MG63 (cell line): ENCODE results near the gene KCNC3. TPM values are rescaled to one million over a fixed set of nuclear protein-coding genes. Genes with fewer than 3 reads are reported as not detected.
"Not testable (repeated sequence)": the region's sequence is repeated elsewhere in the genome, so short reads cannot be mapped to it uniquely, and the experiment has no call there.

ENCODE experiments used
- DNase-seq: peaks from one replicate; pipeline ENCODE4 v3.0.0-alpha.2; 2020
- H3K27me3 ChIP-seq: fragments of 250-450 bp; sonication (Bioruptor Pico); 2 replicates; pipeline ENCODE4 v1.5.1; 2020; ENCODE audit warnings: mild to moderate bottlenecking, moderate library complexity
- H3K36me3 ChIP-seq: fragments of 250-450 bp; sonication (Bioruptor Pico); 2 replicates; pipeline ENCODE4 v1.5.1; 2020; ENCODE audit warnings: mild to moderate bottlenecking, moderate library complexity
- H3K4me3 ChIP-seq: fragments of 250-450 bp; sonication (Bioruptor Pico); 2 replicates; pipeline ENCODE4 v1.5.1; 2020; ENCODE audit warnings: mild to moderate bottlenecking, moderate library complexity
- H3K9me3 ChIP-seq: fragments of 250-450 bp; sonication (Bioruptor Pico); 2 replicates; pipeline ENCODE4 v1.5.1; 2020; ENCODE audit warnings: mild to moderate bottlenecking, moderate library complexity
- total RNA-seq: library from RNA; depleted of rRNA; stranded (reverse); fragments of >200 nt; shearing (Covaris generic); gene quantifications from 2 replicates; pipeline ENCODE4 v1.2.3, GENCODE V29; 2014; ENCODE audit warnings: low replicate concordance

KCNC3 gene
- total RNA-seq, 1 experiment from 2014 or later: not detected

DNA sequence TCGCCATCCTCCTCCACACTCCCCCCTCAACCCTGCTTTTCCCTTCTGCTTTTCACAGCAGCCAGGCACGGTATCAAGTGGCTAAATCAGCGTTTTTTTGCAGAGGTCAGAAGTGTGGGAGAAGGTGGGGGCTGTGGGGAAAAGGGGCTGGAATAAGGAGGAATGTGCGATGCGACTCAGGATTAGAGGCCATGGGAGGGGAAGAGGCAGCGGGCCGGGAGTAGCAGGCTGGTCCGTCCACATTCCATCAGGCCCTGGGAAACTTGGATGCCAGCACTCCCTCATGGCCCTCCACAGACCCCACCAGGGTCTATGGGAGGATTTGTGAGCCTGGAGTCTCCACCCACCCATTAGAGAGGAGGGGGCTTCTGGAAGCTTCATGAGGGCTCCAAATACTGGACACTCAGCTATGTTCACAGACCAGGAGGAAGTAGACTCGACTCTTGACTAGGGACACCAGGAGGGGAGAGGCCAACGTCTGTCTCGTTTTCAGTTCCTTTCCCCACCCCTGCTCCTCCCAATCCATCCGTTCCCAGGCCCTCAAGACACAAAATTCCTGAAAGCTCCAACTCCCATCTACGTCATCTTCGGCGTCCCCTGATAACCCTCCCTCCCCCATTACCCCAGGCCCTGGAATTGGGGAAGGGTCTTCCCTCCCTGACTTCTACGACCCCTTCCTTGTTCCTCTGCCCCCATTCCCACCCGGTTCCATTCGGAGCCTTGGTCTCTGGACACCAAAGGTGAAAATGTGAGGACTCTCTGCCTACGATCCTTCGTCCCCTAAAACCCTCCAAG lies 3.3 kb upstream of the KCNC3 start:
- H3K36me3 ChIP-seq: no peaks in the 10 kb centered on the region
- no peak overlapping the region for H3K4me3 ChIP-seq
- no peak for DNase-seq
- peaks cover 33% of the 10 kb centered on the region for H3K27me3 ChIP-seq
- no peaks in the 10 kb centered on the region for H3K9me3 ChIP-seq

- no peak for DNase-seq
- Histone ChIP-seq H3K36me3 (no peaks in the 10 kb centered on the region), H3K27me3 (peaks cover 38% of the 10 kb centered on the region), H3K9me3 (no peaks in the 10 kb centered on the region), H3K4me3 (no peak overlapping the region)
Measured at GRCh38 chr19:50331994-50332243, 2.7 kb upstream of the KCNC3 start.

- DNase-seq: no peak
- Histone ChIP-seq H3K4me3 (no peak overlapping the region), H3K9me3 (no peaks in the 10 kb centered on the region), H3K36me3 (no peaks in the 10 kb centered on the region), H3K27me3 (peaks cover 43% of the 10 kb centered on the region)
Measured at GRCh38 chr19:50331221-50331993, 2.2 kb upstream of the KCNC3 start.

- Histone ChIP-seq H3K9me3 (peaks cover 2% of the 10 kb centered on the region; the same call in 1 of the 2 replicates), H3K27me3 (peaks cover 51% of the 10 kb centered on the region), H3K4me3 (no peak overlapping the region), H3K36me3 (no peaks in the 10 kb centered on the region)
- peak; percentile 54 for DNase-seq
Measured at GRCh38 chr19:50330365-50331078, 1.3 kb upstream of the KCNC3 start.

DNA sequence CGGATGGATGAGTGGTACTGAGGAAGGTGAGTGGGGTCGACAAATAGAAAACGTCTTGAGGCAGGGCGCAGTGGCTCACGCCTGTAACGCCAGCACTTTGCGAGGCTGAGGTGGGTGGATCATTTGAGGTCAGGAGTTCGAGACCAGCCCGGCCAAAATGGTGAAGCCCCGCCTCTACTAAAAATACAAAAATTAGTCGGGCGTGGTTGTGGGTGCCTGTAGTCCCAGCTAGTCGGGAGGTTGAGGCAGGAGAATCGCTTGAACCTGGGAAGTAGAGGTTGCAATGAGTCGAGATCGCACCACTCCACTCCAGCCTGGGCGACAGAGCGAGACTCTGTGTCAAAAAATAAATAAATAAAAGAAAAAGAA lies 733 bp upstream of the KCNC3 start:
- DNase-seq, H3K4me3 ChIP-seq, H3K9me3 ChIP-seq, H3K36me3 ChIP-seq: not testable (repeated sequence)
- peaks cover 51% of the 10 kb centered on the region for H3K27me3 ChIP-seq

DNA sequence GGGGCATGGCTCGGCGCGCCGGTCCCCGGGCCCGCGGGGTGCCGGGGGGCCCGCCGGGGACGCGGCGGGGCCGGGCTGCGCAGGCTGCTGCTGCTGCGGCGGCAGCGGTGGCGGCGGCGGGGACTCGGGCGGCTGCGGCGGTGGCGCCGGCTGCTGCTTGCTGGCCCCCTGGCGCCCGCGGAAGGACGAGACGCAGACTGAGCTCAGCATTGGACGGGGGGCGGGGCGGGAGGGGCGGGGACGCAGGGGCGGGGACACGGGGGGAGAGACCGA lies 368 bp downstream of the KCNC3 start:
- DNase-seq: no peak
- Histone ChIP-seq H3K36me3 (no peaks in the 10 kb centered on the region), H3K9me3 (peaks cover 2% of the 10 kb centered on the region; the same call in 1 of the 2 replicates), H3K27me3 (peaks cover 51% of the 10 kb centered on the region), H3K4me3 (no peak overlapping the region)

- Histone ChIP-seq H3K4me3 (no peak overlapping the region), H3K27me3 (peaks cover 47% of the 10 kb centered on the region), H3K9me3 (peaks cover 2% of the 10 kb centered on the region; the same call in 1 of the 2 replicates), H3K36me3 (no peaks in the 10 kb centered on the region)
- DNase-seq: no peak
Measured at GRCh38 chr19:50328224-50328872, 829 bp downstream of the KCNC3 start.

DNA sequence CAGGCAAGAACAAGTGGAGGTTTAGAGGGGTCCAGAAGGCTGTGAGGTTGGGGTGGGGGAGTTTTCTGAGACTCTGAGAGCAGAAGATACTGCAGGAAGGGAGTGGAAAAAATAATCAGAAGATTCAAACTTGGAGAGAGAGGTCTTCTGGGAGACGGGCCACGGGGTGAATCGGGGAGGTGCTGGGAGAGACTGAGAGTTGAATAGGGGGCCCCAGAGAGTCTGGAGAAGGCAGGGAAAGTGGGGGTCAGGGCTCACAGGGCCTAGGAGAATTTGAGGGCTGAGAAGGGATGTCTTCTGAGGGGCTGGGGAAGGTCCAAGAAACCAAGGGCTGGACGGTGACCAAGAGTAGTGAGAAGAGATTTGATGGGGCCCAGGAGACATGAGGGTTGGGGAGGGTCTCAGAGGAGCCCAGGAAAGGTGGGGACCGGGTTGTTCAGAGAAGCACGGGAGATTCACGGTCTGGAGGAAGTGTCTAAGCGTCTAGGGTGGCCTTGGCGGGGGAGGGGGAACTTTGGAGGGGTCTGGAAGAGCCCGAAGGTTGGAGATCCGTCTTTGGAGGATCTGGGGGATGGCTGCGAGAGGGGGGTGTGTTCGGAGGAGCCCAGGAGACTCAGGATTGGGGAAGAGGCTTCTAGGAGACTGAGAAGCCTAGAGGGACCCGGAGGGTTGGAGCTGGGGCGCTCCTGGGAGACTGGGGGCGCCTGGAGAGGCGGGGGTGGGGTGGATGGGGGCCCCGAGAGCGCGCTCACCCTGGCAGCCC lies 1.5 kb downstream of the KCNC3 start:
- no peak overlapping the region for H3K4me3 ChIP-seq
- H3K9me3 ChIP-seq: peaks cover 2% of the 10 kb centered on the region; the same call in 1 of the 2 replicates
- no peak for DNase-seq
- peaks cover 44% of the 10 kb centered on the region for H3K27me3 ChIP-seq
- no peaks in the 10 kb centered on the region for H3K36me3 ChIP-seq

DNA sequence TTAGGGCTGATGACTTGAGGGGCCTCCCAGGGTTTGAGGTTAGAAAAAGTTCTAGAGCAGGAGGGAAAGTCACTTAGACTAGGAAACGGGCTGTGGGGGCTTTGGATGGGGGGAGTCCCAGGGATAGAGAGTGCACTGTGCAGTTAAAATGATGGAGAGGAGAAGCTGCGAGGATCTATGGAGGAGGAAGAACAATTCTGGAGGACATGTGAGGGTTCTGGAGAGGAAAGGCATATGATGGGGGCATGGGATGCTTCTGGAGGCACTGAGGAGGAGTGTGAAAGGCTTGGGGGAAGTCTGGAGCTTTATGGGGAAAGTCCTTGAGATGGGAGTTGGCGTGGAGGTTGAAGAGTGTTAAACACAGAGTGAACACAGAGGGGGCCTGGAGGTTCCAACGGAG lies 2.2 kb downstream of the KCNC3 start:
- no peaks in the 10 kb centered on the region for H3K36me3 ChIP-seq
- no peak overlapping the region for H3K4me3 ChIP-seq
- DNase-seq: no peak
- peaks cover 46% of the 10 kb centered on the region for H3K27me3 ChIP-seq
- peaks cover 2% of the 10 kb centered on the region; the same call in 1 of the 2 replicates for H3K9me3 ChIP-seq

- peaks cover 43% of the 10 kb centered on the region for H3K27me3 ChIP-seq
- no peak for DNase-seq
- no peak overlapping the region for H3K4me3 ChIP-seq
- peaks cover 2% of the 10 kb centered on the region; the same call in 1 of the 2 replicates for H3K9me3 ChIP-seq
- no peaks in the 10 kb centered on the region for H3K36me3 ChIP-seq
Measured at GRCh38 chr19:50326101-50326664, 3.0 kb downstream of the KCNC3 start.

- H3K27me3 ChIP-seq: peaks cover 41% of the 10 kb centered on the region
- no peak overlapping the region for H3K4me3 ChIP-seq
- no peaks in the 10 kb centered on the region for H3K36me3 ChIP-seq
- peaks cover 2% of the 10 kb centered on the region; the same call in 1 of the 2 replicates for H3K9me3 ChIP-seq
- DNase-seq: peak; percentile 54
Measured at GRCh38 chr19:50325310-50326100, 3.7 kb downstream of the KCNC3 start.

DNA sequence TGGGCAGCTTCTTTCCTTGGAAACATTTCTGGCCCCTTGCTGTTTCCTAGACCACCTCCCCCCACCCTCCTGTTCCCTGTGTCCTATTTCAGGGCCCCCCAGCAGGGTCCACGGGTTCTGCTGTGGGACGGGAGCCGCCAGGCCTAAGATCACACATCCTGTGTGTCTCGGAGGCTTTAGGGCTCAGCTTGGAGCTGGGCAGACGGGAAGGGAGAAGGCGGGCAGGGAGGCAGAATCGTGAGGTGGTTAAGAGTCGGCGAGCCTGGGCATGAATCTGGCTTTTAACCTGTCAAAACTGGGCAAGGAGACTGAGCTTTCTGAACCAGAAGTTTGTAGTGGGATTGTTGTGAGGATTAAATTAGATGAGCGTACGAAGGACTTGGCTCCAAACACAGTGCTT lies 4.8 kb downstream of the KCNC3 start:
- Histone ChIP-seq H3K27me3 (peaks cover 34% of the 10 kb centered on the region), H3K36me3 (no peaks in the 10 kb centered on the region), H3K9me3 (peaks cover 2% of the 10 kb centered on the region; the same call in 1 of the 2 replicates), H3K4me3 (no peak overlapping the region)
- DNase-seq: peak; percentile 9

- Histone ChIP-seq H3K36me3 (no peaks in the 10 kb centered on the region), H3K4me3 (no peak overlapping the region), H3K9me3 (peaks cover 2% of the 10 kb centered on the region; the same call in 1 of the 2 replicates), H3K27me3 (peaks cover 36% of the 10 kb centered on the region)
- DNase-seq: no peak
Measured at GRCh38 chr19:50323782-50324133, 5.4 kb downstream of the KCNC3 start.

- Histone ChIP-seq H3K9me3 (peaks cover 2% of the 10 kb centered on the region; the same call in 1 of the 2 replicates), H3K36me3 (no peaks in the 10 kb centered on the region), H3K4me3 (no peak overlapping the region), H3K27me3 (peaks cover 39% of the 10 kb centered on the region)
- DNase-seq: no peak
Measured at GRCh38 chr19:50322931-50323781, 6.0 kb downstream of the KCNC3 start.

DNA sequence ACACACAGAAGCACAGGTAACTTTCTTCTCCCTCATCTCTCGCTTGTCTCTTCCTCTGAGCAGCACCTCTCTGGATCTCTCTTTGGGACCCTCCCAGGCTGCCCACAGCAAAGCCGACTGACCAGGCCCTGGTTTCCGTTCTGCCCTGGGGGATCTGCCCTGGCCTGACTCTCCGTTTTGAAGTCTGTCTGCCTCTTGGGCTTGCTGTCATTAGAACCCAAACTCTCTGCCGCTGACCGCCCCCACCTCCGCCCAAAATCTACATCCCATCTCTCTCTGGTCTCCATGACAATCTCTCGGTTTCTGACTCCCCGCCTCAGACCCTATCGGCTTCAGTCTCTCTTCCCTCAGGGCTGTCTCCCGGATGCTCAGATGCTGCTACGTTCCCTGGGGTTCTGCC lies 6.9 kb downstream of the KCNC3 start:
- Histone ChIP-seq H3K9me3 (peaks cover 2% of the 10 kb centered on the region; the same call in 1 of the 2 replicates), H3K4me3 (no peak overlapping the region), H3K36me3 (no peaks in the 10 kb centered on the region), H3K27me3 (peaks cover 41% of the 10 kb centered on the region)
- no peak for DNase-seq
